CD4-positive, alpha-beta T cell treated with Interferon gamma for 1 hour (primary cell): Measurements from ENCODE around the gene LEKR1.

Source experiments
- DNase-seq: peaks from one replicate; pipeline ENCODE4 v3.0.0-alpha.2; 2020

The LEKR1 gene

GRCh38 chr3:156987946-156988345 lies 161.8 kb downstream of the LEKR1 start:
- no peak for DNase-seq

GRCh38 chr3:156997351-156997750 lies 171.2 kb downstream of the LEKR1 start:
- DNase-seq = no peak

- no peak for DNase-seq
Observed at GRCh38 chr3:157001221-157001957, 175.2 kb downstream of the LEKR1 start.

GRCh38 chr3:157021679-157022078 lies 195.5 kb downstream of the LEKR1 start:
- DNase-seq = no peak

- DNase-seq = no peak
Observed at GRCh38 chr3:157023226-157023625, 197.1 kb downstream of the LEKR1 start.

GRCh38 chr3:157026091-157026490 lies 199.9 kb downstream of the LEKR1 start:
- no peak for DNase-seq

GRCh38 chr3:157027861-157028745 lies 201.9 kb downstream of the LEKR1 start:
- DNase-seq = no peak

GRCh38 chr3:157029365-157029790 lies 203.2 kb downstream of the LEKR1 start:
- DNase-seq = peak; percentile 42

GRCh38 chr3:157030712-157031111 lies 204.6 kb downstream of the LEKR1 start:
- DNase-seq = no peak

- no peak for DNase-seq
Observed at GRCh38 chr3:157033001-157033400, 206.8 kb downstream of the LEKR1 start.

- DNase-seq = no peak
Observed at GRCh38 chr3:157040456-157040855, 214.3 kb downstream of the LEKR1 start.

- no peak for DNase-seq
Observed at GRCh38 chr3:157042226-157042625, 216.1 kb downstream of the LEKR1 start.

- no peak for DNase-seq
Observed at GRCh38 chr3:157043771-157044170, 217.6 kb downstream of the LEKR1 start.

- no peak for DNase-seq
Observed at GRCh38 chr3:157045238-157045850, 219.2 kb downstream of the LEKR1 start.

GRCh38 chr3:157046520-157046919 lies 220.4 kb downstream of the LEKR1 start:
- DNase-seq = no peak

GRCh38 chr3:157051055-157051454 lies 224.9 kb downstream of the LEKR1 start:
- no peak for DNase-seq

- no peak for DNase-seq
Observed at GRCh38 chr3:157051591-157051990, 225.4 kb downstream of the LEKR1 start.

- DNase-seq = no peak
Observed at GRCh38 chr3:157056035-157056434, 229.9 kb downstream of the LEKR1 start.

GRCh38 chr3:157058392-157059071 lies 232.4 kb downstream of the LEKR1 start:
- no peak for DNase-seq

- DNase-seq = no peak
Observed at GRCh38 chr3:157059181-157059580, 233.0 kb downstream of the LEKR1 start.

- DNase-seq = no peak
Observed at GRCh38 chr3:157059661-157060060, 233.5 kb downstream of the LEKR1 start.

- DNase-seq = no peak
Observed at GRCh38 chr3:157061265-157061664, 235.1 kb downstream of the LEKR1 start.

- DNase-seq = no peak
Observed at GRCh38 chr3:157063469-157063868, 237.3 kb downstream of the LEKR1 start.
